Peyer's patch (tissue), 4 donors: ENCODE results near the gene PSMD10. TPM values are rescaled to one million over a fixed set of nuclear protein-coding genes. Genes with fewer than 3 reads are reported as not detected.

Source experiments
- DNase-seq, 3 donors: peaks; one replicate each; pipeline ENCODE4 v3.0.0-alpha.2; 2017 to 2019
- H3K27ac ChIP-seq, 4 donors: fragments of 200-600 bp; sonication (generic); one replicate each; pipeline ENCODE4 v1.5.1; 2016 to 2019
- H3K27me3 ChIP-seq, 2 donors: fragments of 200-600 bp; sonication (generic); one replicate each; pipeline ENCODE4 v1.5.1; 2019
- H3K36me3 ChIP-seq, 3 donors: fragments of 200-600 bp; sonication (generic); one replicate each; pipeline ENCODE4 v1.5.1; 2016 to 2019
- H3K4me1 ChIP-seq, 4 donors: fragments of 200-600 bp; sonication (generic); one replicate each; pipeline ENCODE4 v1.5.1; 2016 to 2019
- H3K4me3 ChIP-seq, 4 donors: fragments of 200-600 bp; sonication (generic); 1 replicate in 3 of 4; 2 replicates in 1 of 4; pipeline ENCODE4 v1.5.1; 2016 to 2019; ENCODE audit warnings: mild to moderate bottlenecking in 1 of 4
- H3K9me3 ChIP-seq, 4 donors: fragments of 200-600 bp; sonication (generic); one replicate each; pipeline ENCODE4 v1.5.1; 2016 to 2019; ENCODE audit warnings: mild to moderate bottlenecking in 1 of 4
- CTCF ChIP-seq, 6 experiments: fragments of 450-650 bp in 4 of 6; fragments of 200-600 bp in 2 of 6; sonication (generic) in 1 of 6; IDR thresholded peaks; one replicate each; pipeline ENCODE4 v1.5.1; 2017 to 2019; ENCODE audit warnings: antibody characterized with exemption in 6 of 6, mild to moderate bottlenecking in 3 of 6, moderate library complexity in 1 of 6
- POLR2A ChIP-seq, 2 donors: fragments of 450-650 bp; IDR thresholded peaks; one replicate each; pipeline ENCODE4 v1.5.1; 2017; ENCODE audit warnings: antibody characterized with exemption in 2 of 2, mild to moderate bottlenecking in 2 of 2, moderate library complexity in 2 of 2
- total RNA-seq, 4 donors: library from RNA; depleted of rRNA; stranded (reverse); fragments of >200 nt; gene quantifications; one replicate each; pipeline ENCODE4 v1.1.0, GENCODE V29; 2016

PSMD10 gene
- total RNA-seq, 4 donors from 2014 or later, result 18.9 to 38.0 (median 35.2) TPM

GRCh38 chrX:108055546-108055945 lies 35.8 kb downstream of the PSMD10 start:
- TF ChIP-seq POLR2A (IDR thresholded peaks at IDR 0.05), result no peak
- no peak for TF ChIP-seq CTCF (IDR thresholded peaks at IDR 0.05)
- no peaks in the 10 kb centered on the region for H3K36me3 ChIP-seq
- H3K9me3 ChIP-seq, result no peaks in the 10 kb centered on the region
- no peak for DNase-seq
- H3K27me3 ChIP-seq, result no peaks in the 10 kb centered on the region
- H3K27ac ChIP-seq, result no peak overlapping the region
- H3K4me1 ChIP-seq, result no peaks in the 10 kb centered on the region
- H3K4me3 ChIP-seq, result no peak overlapping the region

- no peaks in the 10 kb centered on the region for H3K36me3 ChIP-seq
- no peaks in the 10 kb centered on the region for H3K27me3 ChIP-seq
- H3K4me3 ChIP-seq, result no peak overlapping the region
- DNase-seq, result no peak
- TF ChIP-seq POLR2A (IDR thresholded peaks at IDR 0.05) (no peak), CTCF (IDR thresholded peaks at IDR 0.05) (no peak)
- H3K4me1 ChIP-seq, result no peaks in the 10 kb centered on the region
- H3K27ac ChIP-seq, result no peak overlapping the region
- H3K9me3 ChIP-seq, result no peaks in the 10 kb centered on the region
Observed at GRCh38 chrX:108053218-108053617, 38.1 kb downstream of the PSMD10 start.

DNA sequence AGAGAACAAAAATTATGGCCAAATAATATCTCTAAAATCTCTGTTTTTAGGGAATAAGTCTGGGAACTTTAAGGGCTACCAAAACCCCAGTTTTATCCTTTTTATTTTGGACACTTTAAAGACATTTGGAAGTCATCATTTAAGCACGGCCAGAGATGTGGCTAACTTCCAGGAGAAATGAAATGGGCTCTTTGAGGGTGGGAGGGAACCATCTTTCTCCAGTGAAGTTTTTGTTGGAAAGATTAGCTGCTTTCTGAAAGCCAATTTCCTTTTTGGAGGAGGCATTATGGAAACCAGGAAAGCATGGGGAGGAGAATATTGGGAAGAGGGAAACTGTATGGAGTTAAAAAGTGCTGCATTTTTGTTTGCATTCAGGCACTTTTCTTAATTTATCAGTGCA lies 41.7 kb downstream of the PSMD10 start:
- no peak overlapping the region for H3K27ac ChIP-seq
- H3K36me3 ChIP-seq, result no peaks in the 10 kb centered on the region
- H3K9me3 ChIP-seq, result no peaks in the 10 kb centered on the region
- H3K4me1 ChIP-seq, result no peaks in the 10 kb centered on the region
- H3K27me3 ChIP-seq, result no peaks in the 10 kb centered on the region
- no peak for DNase-seq
- H3K4me3 ChIP-seq, result no peak overlapping the region
- TF ChIP-seq POLR2A (IDR thresholded peaks at IDR 0.05) (no peak), CTCF (IDR thresholded peaks at IDR 0.05) (no peak)

- H3K4me1 ChIP-seq, result no peaks in the 10 kb centered on the region
- no peak for DNase-seq
- H3K36me3 ChIP-seq, result no peaks in the 10 kb centered on the region
- TF ChIP-seq CTCF (IDR thresholded peaks at IDR 0.05), result no peak
- TF ChIP-seq POLR2A (IDR thresholded peaks at IDR 0.05), result no peak
- no peaks in the 10 kb centered on the region for H3K9me3 ChIP-seq
- H3K27me3 ChIP-seq, result no peaks in the 10 kb centered on the region
- H3K27ac ChIP-seq, result no peak within 1 kb of the TSS
- no peak within 1 kb of the TSS for H3K4me3 ChIP-seq
Observed at GRCh38 chrX:108044554-108045256, 46.6 kb downstream of the PSMD10 start, which contains the start of gene VSIG1. TSS of gene VSIG1 (plus strand) at chrX:108045065. CDS start at chrX:108045131, 66 bp downstream.

GRCh38 chrX:108036298-108036973 lies 54.9 kb downstream of the PSMD10 start:
- no peak overlapping the region for H3K4me3 ChIP-seq
- no peak for TF ChIP-seq POLR2A (IDR thresholded peaks at IDR 0.05)
- TF ChIP-seq CTCF (IDR thresholded peaks at IDR 0.05), result no peak
- H3K9me3 ChIP-seq, result no peaks in the 10 kb centered on the region
- DNase-seq, result no peak
- no peaks in the 10 kb centered on the region for H3K36me3 ChIP-seq
- H3K4me1 ChIP-seq, result no peaks in the 10 kb centered on the region
- H3K27me3 ChIP-seq, result no peaks in the 10 kb centered on the region
- no peak overlapping the region for H3K27ac ChIP-seq
